OCI-LY3 (cell line): ENCODE measurements around the gene HOXD13.

Source experiments
- H2AFZ ChIP-seq: fragments of 200-600, 300-600 bp; shearing (Covaris generic); 2 replicates; pipeline ENCODE4 v1.6.0; 2014; ENCODE audit warnings: antibody characterized with exemption, low read depth, low read length
- H3K27ac ChIP-seq: fragments of 200-600, 300-600 bp; sonication (generic); 2 replicates; pipeline ENCODE4 v1.5.1; 2014; ENCODE audit warnings: mild to moderate bottlenecking, low read length, moderate library complexity, mixed read lengths
- H3K27me3 ChIP-seq: fragments of 200-600, 300-600 bp; sonication (generic); 2 replicates; pipeline ENCODE4 v1.6.1; 2014; ENCODE audit warnings: low read depth, low read length, mixed read lengths
- H3K36me3 ChIP-seq: fragments of 200-600, 300-600 bp; sonication (generic); replicated peaks from 2 replicates; pipeline ENCODE3; 2014; ENCODE audit warnings: low read depth, low read length, mixed read lengths
- H3K4me1 ChIP-seq: fragments of 300-600, 200-600 bp; sonication (generic); 2 replicates; pipeline ENCODE4 v1.6.1; 2014; ENCODE audit warnings: low read length, mixed read lengths
- H3K4me2 ChIP-seq: fragments of 200-600, 300-600 bp; sonication (generic); 2 replicates; pipeline ENCODE4 v1.6.1; 2014; ENCODE audit warnings: low read length, mixed read lengths
- H3K4me3 ChIP-seq: fragments of 300-600, 200-600 bp; sonication (generic); 2 replicates; pipeline ENCODE4 v1.5.1; 2014; ENCODE audit warnings: antibody characterized with exemption, mild to moderate bottlenecking, low read length, moderate library complexity
- H3K79me2 ChIP-seq: fragments of 300-600, 200-600 bp; shearing (Covaris generic); 2 replicates; pipeline ENCODE4 v1.6.1; 2014; ENCODE audit warnings: mild to moderate bottlenecking, low read length, mixed read lengths
- H3K9ac ChIP-seq: fragments of 300-600, 200-600 bp; shearing (Covaris generic); 2 replicates; pipeline ENCODE4 v1.6.0; 2014; ENCODE audit warnings: mild to moderate bottlenecking, low read length, moderate library complexity
- H3K9me3 ChIP-seq: fragments of 200-600, 300-600 bp; shearing (Covaris generic); 2 replicates; pipeline ENCODE4 v1.6.1; 2014; ENCODE audit warnings: low read length, mixed read lengths; ENCODE audit not compliant: insufficient read depth
- H4K20me1 ChIP-seq: fragments of 200-600, 300-600 bp; sonication (generic); 2 replicates; pipeline ENCODE4 v1.6.1; 2016; ENCODE audit warnings: low read length, mixed read lengths; ENCODE audit not compliant: insufficient read depth
- EZH2phosphoT487 ChIP-seq: fragments of 200-600 bp; shearing (Covaris generic); IDR thresholded peaks from 2 replicates; pipeline ENCODE4 v1.6.1; 2018; ENCODE audit warnings: antibody characterized with exemption, mixed run types, low read depth
- TF ChIP-seq, protein P1 (sequence below): fragments of 200-600, 300-600 bp; sonication (generic); IDR thresholded peaks from 2 replicates; pipeline ENCODE4 v1.5.1; 2014; ENCODE audit warnings: antibody characterized with exemption, low read length, low read depth

The HOXD13 gene

DNA sequence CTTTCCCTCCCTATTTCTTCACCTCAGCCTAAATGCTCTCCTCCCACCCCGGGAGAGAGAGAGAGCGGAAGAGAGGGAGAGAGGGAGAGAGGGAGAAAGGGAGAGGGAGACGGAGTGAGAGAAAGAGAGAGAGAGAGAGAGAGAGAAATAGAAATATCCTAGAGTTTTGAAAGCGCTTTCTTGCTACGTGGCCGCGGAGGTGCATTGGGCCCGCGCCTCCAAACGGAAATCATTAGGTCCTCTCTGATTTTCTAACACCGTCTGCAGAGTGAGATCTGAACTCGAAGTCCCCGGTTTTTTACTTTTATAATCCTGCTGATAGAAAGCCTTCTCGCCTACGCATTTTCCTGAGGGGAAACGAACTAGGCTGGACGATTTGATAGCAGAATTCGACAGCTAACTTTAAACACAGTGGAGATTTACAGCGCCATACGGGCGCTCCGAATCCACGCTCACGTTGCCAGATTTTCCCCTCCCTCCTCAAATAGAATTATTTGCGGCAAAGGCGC is 7.9 kb upstream of the HOXD13 start:
- no peaks in the 10 kb centered on the region for H4K20me1 ChIP-seq
- no peak for TF ChIP-seq EZH2phosphoT487
- TF ChIP-seq, protein P1, sequence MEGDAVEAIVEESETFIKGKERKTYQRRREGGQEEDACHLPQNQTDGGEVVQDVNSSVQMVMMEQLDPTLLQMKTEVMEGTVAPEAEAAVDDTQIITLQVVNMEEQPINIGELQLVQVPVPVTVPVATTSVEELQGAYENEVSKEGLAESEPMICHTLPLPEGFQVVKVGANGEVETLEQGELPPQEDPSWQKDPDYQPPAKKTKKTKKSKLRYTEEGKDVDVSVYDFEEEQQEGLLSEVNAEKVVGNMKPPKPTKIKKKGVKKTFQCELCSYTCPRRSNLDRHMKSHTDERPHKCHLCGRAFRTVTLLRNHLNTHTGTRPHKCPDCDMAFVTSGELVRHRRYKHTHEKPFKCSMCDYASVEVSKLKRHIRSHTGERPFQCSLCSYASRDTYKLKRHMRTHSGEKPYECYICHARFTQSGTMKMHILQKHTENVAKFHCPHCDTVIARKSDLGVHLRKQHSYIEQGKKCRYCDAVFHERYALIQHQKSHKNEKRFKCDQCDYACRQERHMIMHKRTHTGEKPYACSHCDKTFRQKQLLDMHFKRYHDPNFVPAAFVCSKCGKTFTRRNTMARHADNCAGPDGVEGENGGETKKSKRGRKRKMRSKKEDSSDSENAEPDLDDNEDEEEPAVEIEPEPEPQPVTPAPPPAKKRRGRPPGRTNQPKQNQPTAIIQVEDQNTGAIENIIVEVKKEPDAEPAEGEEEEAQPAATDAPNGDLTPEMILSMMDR = no peak
- H3K9ac ChIP-seq = no peak overlapping the region
- no peak overlapping the region for H3K27ac ChIP-seq
- H3K4me2 ChIP-seq = no peak overlapping the region
- H3K36me3 ChIP-seq = no peaks in the 10 kb centered on the region
- H3K9me3 ChIP-seq = no peaks in the 10 kb centered on the region
- H3K79me2 ChIP-seq = no peaks in the 10 kb centered on the region
- no peak overlapping the region for H3K4me3 ChIP-seq
- H3K4me1 ChIP-seq = no peaks in the 10 kb centered on the region
- no peaks in the 10 kb centered on the region; the same call in 1 of the 2 replicates for H3K27me3 ChIP-seq
- no peak overlapping the region for H2AFZ ChIP-seq

DNA sequence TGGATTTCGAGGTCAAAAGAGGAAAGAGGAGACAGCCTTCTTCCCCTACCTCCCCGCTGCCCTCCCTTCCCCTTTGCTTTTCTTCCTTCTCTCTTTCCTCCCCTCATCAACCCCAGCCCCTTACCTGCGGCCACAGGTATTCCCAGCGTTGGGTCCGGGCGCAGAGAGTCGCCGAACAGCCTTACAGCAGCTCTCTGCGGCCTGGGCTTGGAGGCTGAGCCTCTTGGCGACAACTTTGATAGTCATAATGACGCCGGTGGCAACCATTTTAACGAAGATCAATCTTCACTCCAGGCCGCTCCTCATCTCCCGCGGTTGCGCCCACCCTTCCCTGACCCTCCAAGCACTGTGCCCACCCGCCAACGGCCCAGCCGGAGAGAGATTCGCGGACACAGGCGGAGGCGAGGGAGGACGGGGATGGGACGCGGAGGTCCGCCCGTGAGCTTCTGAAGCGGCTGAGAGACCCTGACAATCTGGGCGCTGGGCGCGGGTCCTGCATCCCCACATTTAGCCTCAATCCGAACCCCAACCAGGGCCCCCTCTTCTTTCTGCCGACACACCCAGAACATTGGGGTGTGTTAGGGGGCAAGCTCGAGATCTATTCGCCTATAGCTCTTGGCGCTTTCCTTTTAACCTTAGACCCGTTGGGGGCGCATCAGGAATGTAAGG is 7.3 kb upstream of the HOXD13 start:
- Histone ChIP-seq H3K4me2 (no peak overlapping the region), H3K9me3 (no peaks in the 10 kb centered on the region), H3K36me3 (no peaks in the 10 kb centered on the region), H3K27me3 (no peaks in the 10 kb centered on the region; the same call in 1 of the 2 replicates), H4K20me1 (no peaks in the 10 kb centered on the region), H3K9ac (no peak overlapping the region), H3K27ac (no peak overlapping the region), H3K79me2 (no peaks in the 10 kb centered on the region), H3K4me1 (no peaks in the 10 kb centered on the region), H3K4me3 (no peak overlapping the region), H2AFZ (no peak overlapping the region)
- TF ChIP-seq, protein P1 = no peak
- no peak for TF ChIP-seq EZH2phosphoT487

DNA sequence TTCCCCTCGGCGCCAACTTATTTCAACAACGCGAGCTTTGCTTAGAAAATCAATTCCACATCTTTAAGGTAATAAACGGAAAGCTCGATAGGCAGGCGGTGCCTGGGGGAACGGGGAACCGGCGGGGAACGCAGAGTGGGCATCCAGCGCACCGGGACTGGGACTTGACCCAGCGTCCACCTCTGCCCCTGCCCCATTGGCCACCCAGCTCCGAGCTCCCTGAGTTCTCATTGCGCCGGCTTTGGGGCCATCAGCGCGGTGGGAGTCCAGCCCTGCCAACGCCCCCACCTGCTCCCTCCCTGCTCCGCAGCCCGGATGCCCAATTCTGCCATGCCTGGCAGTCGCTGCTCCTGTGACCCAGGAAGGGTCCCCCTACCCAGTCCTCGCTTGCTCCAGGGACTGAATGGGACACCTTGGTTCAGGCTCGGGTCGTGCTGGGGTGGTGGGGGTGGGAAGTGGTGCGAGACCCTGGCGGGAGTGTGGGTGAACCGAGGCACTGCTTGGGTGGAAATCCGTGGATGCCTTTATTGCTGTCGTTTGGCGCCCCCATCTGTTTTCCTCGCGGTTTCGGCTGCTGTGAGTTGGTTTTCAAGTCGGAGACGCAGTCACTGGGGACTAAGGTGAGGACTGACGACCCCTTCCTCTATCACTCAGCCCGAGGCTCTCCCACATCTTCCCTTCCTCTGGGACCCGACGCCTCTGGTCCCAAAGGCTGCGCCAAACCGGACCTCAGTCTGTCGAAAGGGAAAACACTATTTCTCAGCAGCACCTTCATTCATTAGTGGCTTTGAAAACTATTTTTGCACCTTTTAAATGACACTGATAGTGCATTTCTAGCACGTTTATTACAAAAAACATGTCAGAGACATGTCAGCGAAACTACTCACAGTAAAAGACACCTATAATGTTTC is 6.4 kb upstream of the HOXD13 start:
- H4K20me1 ChIP-seq = no peaks in the 10 kb centered on the region
- H2AFZ ChIP-seq = no peak overlapping the region
- no peak overlapping the region for H3K27ac ChIP-seq
- no peaks in the 10 kb centered on the region for H3K79me2 ChIP-seq
- no peak overlapping the region for H3K4me3 ChIP-seq
- H3K4me2 ChIP-seq = no peak overlapping the region
- H3K36me3 ChIP-seq = no peaks in the 10 kb centered on the region
- H3K9me3 ChIP-seq = no peaks in the 10 kb centered on the region
- H3K27me3 ChIP-seq = no peaks in the 10 kb centered on the region; the same call in 1 of the 2 replicates
- no peaks in the 10 kb centered on the region for H3K4me1 ChIP-seq
- H3K9ac ChIP-seq = no peak overlapping the region
- TF ChIP-seq, protein P1 = peak; percentile 52
- no peak for TF ChIP-seq EZH2phosphoT487

DNA sequence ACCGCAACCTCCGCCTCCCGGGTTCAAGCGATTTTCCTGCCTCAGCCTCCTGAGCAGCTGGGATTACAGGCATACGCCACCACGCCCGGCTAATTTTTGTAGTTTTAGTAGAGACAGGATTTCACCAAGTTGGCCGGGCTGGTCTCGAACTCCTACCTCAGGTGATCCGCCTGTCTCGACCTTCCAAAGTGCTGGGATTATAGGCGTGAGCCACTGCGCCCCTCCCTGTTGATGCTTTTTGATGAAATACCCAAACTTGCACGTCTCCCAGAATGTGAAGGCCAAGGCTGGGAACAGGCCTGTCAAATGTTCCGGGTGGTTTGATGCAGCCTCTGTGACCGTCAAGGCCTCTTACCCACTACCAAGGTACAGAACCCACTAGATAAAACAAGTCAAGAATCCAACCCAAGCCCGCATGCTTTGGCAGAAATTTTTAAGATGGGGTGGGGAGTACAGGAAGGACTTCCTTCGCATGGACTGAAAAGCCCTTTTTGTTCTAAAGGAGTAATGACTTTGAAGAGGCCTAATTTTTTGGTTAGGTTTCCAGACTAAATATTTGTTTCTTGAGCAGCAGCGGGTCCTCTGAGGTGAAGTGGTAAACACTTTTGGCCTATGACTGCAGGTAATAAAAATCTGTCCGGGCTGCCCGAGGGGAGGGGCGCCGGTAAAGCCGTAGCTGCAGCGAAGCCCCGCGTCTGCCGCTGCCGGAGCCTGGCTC is 5.0 kb upstream of the HOXD13 start:
- H2AFZ ChIP-seq = no peak overlapping the region
- no peak overlapping the region for H3K9ac ChIP-seq
- no peak overlapping the region for H3K4me3 ChIP-seq
- H3K9me3 ChIP-seq = no peaks in the 10 kb centered on the region
- no peaks in the 10 kb centered on the region for H3K4me1 ChIP-seq
- H3K27ac ChIP-seq = no peak overlapping the region
- H3K4me2 ChIP-seq = no peak overlapping the region
- no peak for TF ChIP-seq EZH2phosphoT487
- TF ChIP-seq, protein P1 = no peak
- H3K27me3 ChIP-seq = no peaks in the 10 kb centered on the region; the same call in 1 of the 2 replicates
- no peaks in the 10 kb centered on the region for H3K79me2 ChIP-seq
- no peaks in the 10 kb centered on the region for H4K20me1 ChIP-seq
- H3K36me3 ChIP-seq = no peaks in the 10 kb centered on the region
